GM12873 (cell line): ENCODE results near the gene FBXO7.

ENCODE experiments used
- CTCF ChIP-seq: IDR thresholded peaks from 2 replicates; pipeline ENCODE4 v1.5.1; 2012; ENCODE audit warnings: low read depth, mild to moderate bottlenecking, moderate library complexity, low read length, control low read depth; ENCODE audit not compliant: insufficient read depth; ENCODE audit errors: missing control alignments

FBXO7 gene

GRCh38 chr22:32520612-32521011, 46.0 kb downstream of the FBXO7 start:
- no peak for TF ChIP-seq CTCF

- no peak for TF ChIP-seq CTCF
These were observed 47.6 kb downstream of the FBXO7 start for GRCh38 chr22:32522237-32522636.

- TF ChIP-seq CTCF: no peak
These were observed 53.1 kb downstream of the FBXO7 start for GRCh38 chr22:32527756-32528155.

GRCh38 chr22:32528316-32528715, 53.7 kb downstream of the FBXO7 start:
- no peak for TF ChIP-seq CTCF

GRCh38 chr22:32528984-32529982, 54.7 kb downstream of the FBXO7 start:
- peak; percentile 84 for TF ChIP-seq CTCF

GRCh38 chr22:32531228-32531627, 56.6 kb downstream of the FBXO7 start:
- no peak for TF ChIP-seq CTCF

- no peak for TF ChIP-seq CTCF
These were observed 57.6 kb downstream of the FBXO7 start for GRCh38 chr22:32531931-32532819.
